HL-60 (cell line): ENCODE data around the gene EXOC4.

Source experiments
- DNase-seq, 2 experiments: peaks; one replicate each; pipeline ENCODE4 v3.0.0-alpha.2; 2010 to 2020; ENCODE audit warnings: low read depth in 1 of 2, low spot score in 1 of 2
- H3K27ac ChIP-seq: fragments of 250-450 bp; sonication (Bioruptor Pico); replicated peaks from 2 replicates; pipeline ENCODE4 v1.5.1; 2020; ENCODE audit warnings: mild to moderate bottlenecking, moderate library complexity
- H3K27me3 ChIP-seq: fragments of 250-450 bp; sonication (Bioruptor Pico); 2 replicates; pipeline ENCODE4 v1.5.1; 2021; ENCODE audit warnings: mild to moderate bottlenecking, moderate library complexity; ENCODE audit not compliant: insufficient read depth, poor library complexity, severe bottlenecking
- H3K4me3 ChIP-seq: replicated peaks from 2 replicates; pipeline ENCODE4 v1.5.1; 2011; ENCODE audit warnings: mild to moderate bottlenecking, control low read depth, low read length; ENCODE audit not compliant: insufficient read depth
- GABPA ChIP-seq: IDR thresholded peaks from 2 replicates; pipeline ENCODE4 v1.6.1; 2012; ENCODE audit warnings: low read depth
- POLR2AphosphoS5 ChIP-seq: IDR thresholded peaks from 2 replicates; pipeline ENCODE4 v1.6.1; 2012; ENCODE audit warnings: low read depth
- SPI1 ChIP-seq: IDR thresholded peaks from 2 replicates; pipeline ENCODE4 v1.6.1; 2012; ENCODE audit warnings: low read depth, mild to moderate bottlenecking, borderline replicate concordance
- TF ChIP-seq, protein P1 (sequence below): IDR thresholded peaks from one replicate; pipeline ENCODE4 v1.5.1; 2011; ENCODE audit warnings: low read length, control low read depth, inconsistent platforms; ENCODE audit not compliant: insufficient read depth
- TF ChIP-seq, protein P2 (sequence below): IDR thresholded peaks from 2 replicates; pipeline ENCODE4 v1.6.1; 2012; ENCODE audit warnings: low read depth; ENCODE audit not compliant: insufficient replicate concordance

EXOC4 gene

DNA sequence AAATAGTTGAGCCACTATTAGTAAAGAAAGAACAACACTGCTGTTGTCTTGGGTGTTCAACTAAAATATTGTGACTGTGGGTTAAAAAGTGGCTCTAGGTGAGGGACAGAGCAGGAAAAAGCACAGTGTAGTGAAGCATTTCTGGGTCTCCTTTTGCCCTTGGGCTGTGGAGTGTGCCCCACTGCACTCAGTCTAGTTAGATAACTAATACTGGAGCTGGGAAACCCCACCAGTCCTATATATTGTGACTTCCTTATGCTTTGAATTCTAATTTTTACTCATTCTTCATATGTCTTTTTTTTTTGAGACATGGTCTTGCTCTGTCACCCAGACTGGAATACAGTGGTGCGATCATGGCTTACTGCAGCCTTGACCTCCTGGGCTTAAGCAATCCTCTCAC is 195.1 kb downstream of the EXOC4 start:
- H3K27ac ChIP-seq = no peak overlapping the region
- no peak for DNase-seq
- H3K4me3 ChIP-seq = no peak overlapping the region
- TF ChIP-seq SPI1 (no peak), GABPA (no peak), POLR2AphosphoS5 (no peak)
- TF ChIP-seq, protein P1, sequence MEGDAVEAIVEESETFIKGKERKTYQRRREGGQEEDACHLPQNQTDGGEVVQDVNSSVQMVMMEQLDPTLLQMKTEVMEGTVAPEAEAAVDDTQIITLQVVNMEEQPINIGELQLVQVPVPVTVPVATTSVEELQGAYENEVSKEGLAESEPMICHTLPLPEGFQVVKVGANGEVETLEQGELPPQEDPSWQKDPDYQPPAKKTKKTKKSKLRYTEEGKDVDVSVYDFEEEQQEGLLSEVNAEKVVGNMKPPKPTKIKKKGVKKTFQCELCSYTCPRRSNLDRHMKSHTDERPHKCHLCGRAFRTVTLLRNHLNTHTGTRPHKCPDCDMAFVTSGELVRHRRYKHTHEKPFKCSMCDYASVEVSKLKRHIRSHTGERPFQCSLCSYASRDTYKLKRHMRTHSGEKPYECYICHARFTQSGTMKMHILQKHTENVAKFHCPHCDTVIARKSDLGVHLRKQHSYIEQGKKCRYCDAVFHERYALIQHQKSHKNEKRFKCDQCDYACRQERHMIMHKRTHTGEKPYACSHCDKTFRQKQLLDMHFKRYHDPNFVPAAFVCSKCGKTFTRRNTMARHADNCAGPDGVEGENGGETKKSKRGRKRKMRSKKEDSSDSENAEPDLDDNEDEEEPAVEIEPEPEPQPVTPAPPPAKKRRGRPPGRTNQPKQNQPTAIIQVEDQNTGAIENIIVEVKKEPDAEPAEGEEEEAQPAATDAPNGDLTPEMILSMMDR = no peak
- TF ChIP-seq, protein P2, sequence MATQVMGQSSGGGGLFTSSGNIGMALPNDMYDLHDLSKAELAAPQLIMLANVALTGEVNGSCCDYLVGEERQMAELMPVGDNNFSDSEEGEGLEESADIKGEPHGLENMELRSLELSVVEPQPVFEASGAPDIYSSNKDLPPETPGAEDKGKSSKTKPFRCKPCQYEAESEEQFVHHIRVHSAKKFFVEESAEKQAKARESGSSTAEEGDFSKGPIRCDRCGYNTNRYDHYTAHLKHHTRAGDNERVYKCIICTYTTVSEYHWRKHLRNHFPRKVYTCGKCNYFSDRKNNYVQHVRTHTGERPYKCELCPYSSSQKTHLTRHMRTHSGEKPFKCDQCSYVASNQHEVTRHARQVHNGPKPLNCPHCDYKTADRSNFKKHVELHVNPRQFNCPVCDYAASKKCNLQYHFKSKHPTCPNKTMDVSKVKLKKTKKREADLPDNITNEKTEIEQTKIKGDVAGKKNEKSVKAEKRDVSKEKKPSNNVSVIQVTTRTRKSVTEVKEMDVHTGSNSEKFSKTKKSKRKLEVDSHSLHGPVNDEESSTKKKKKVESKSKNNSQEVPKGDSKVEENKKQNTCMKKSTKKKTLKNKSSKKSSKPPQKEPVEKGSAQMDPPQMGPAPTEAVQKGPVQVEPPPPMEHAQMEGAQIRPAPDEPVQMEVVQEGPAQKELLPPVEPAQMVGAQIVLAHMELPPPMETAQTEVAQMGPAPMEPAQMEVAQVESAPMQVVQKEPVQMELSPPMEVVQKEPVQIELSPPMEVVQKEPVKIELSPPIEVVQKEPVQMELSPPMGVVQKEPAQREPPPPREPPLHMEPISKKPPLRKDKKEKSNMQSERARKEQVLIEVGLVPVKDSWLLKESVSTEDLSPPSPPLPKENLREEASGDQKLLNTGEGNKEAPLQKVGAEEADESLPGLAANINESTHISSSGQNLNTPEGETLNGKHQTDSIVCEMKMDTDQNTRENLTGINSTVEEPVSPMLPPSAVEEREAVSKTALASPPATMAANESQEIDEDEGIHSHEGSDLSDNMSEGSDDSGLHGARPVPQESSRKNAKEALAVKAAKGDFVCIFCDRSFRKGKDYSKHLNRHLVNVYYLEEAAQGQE = no peak
- no peaks in the 10 kb centered on the region for H3K27me3 ChIP-seq

DNA sequence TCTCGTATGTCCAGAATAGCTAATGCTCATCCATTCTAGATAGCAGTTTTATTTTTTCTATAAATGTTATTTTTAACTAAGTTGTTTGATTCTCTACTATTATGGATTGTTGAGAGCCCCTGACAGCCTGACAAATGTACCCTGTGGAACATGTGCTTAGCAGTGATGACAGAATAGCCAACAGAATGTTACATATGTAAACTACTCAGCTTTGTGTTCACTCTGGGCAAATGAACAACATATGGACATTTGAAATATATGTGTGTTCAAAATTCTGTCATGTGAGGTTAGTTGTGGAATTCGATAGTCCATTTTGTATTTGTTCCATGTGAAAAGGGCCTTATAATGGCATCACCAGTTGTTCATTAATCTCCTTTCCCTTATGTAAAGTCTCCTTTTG is 199.7 kb downstream of the EXOC4 start:
- TF ChIP-seq, protein P2 = no peak
- TF ChIP-seq POLR2AphosphoS5 = no peak
- no peak for TF ChIP-seq SPI1
- TF ChIP-seq GABPA = no peak
- TF ChIP-seq, protein P1 = no peak
- Histone ChIP-seq H3K27me3 (no peaks in the 10 kb centered on the region), H3K4me3 (no peak overlapping the region), H3K27ac (no peak overlapping the region)
- no peak for DNase-seq

DNA sequence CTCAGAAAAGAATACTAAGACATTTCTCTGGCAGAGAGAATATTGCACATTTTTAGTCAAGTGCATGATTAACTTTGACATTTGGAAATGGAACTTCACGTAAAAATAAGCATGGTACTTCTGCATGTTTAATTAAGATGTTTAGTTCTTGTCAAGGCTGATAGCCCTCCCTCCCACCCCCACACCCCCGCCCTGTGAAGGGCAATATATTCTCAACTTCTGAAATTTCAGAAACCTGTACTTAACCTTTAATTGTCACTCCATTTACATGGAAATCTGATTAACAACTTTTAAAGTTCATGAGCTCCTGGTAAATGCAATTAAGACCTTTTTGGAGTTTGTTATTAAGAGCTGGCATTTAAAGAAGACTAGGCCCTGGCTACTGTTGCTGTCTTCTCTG is 205.8 kb downstream of the EXOC4 start:
- DNase-seq = no peak
- TF ChIP-seq, protein P2 = no peak
- TF ChIP-seq GABPA (no peak), POLR2AphosphoS5 (no peak)
- H3K27me3 ChIP-seq = no peaks in the 10 kb centered on the region

More for the DNA sequence above, 205.8 kb downstream of the EXOC4 start:
- no peak overlapping the region for H3K27ac ChIP-seq
- H3K4me3 ChIP-seq = no peak overlapping the region
